H1 (cell line): ENCODE data around the gene RBM8A. TPM values are rescaled to one million over a fixed set of nuclear protein-coding genes. Genes with fewer than 3 reads are reported as not detected.

Source experiments
- CEBPB ChIP-seq: IDR thresholded peaks from 2 replicates; pipeline ENCODE4 v1.6.1; 2012; ENCODE audit warnings: low read depth, low read length
- CTBP2 ChIP-seq: IDR thresholded peaks from 2 replicates; pipeline ENCODE4 v1.7.0; 2011; ENCODE audit warnings: borderline replicate concordance, mild to moderate bottlenecking, moderate library complexity, mixed read lengths, low read length; ENCODE audit not compliant: insufficient read depth, insufficient read length
- KDM1A ChIP-seq: fragments of 200-600, 300-600 bp; sonication (generic); IDR thresholded peaks from 2 replicates; pipeline ENCODE4 v1.7.1; 2016; ENCODE audit warnings: mild to moderate bottlenecking, low read length, borderline replicate concordance
- KDM5A ChIP-seq: fragments of 200-600 bp; IDR thresholded peaks from 2 replicates; pipeline ENCODE4 v1.7.1; 2012; ENCODE audit warnings: mild to moderate bottlenecking, low read length, inconsistent platforms, mixed read lengths
- NANOG ChIP-seq: IDR thresholded peaks from 2 replicates; pipeline ENCODE4 v1.6.1; 2011; ENCODE audit warnings: low read length, low read depth, mild to moderate bottlenecking, inconsistent platforms; ENCODE audit not compliant: insufficient read depth, poor library complexity, severe bottlenecking
- POLR2AphosphoS5 ChIP-seq: IDR thresholded peaks from 2 replicates; pipeline ENCODE4 v1.6.1; 2011; ENCODE audit warnings: low read depth, low read length
- RAD21 ChIP-seq, 2 experiments: IDR thresholded peaks in 1 of 2; conservative IDR thresholded peaks in 1 of 2; 2 replicates each; pipeline ENCODE4 v1.6.1; 2011; ENCODE audit warnings: low read depth in 2 of 2, low read length in 2 of 2, improper control_type of control experiment in 1 of 2, inconsistent platforms in 1 of 2, mild to moderate bottlenecking in 1 of 2, moderate library complexity in 1 of 2
- RXRA ChIP-seq: IDR thresholded peaks from 2 replicates; pipeline ENCODE4 v1.6.1; 2011; ENCODE audit warnings: low read depth, mild to moderate bottlenecking, low read length, moderate library complexity; ENCODE audit not compliant: insufficient read depth
- SIX5 ChIP-seq: IDR thresholded peaks from 2 replicates; pipeline ENCODE4 v1.6.1; 2011; ENCODE audit warnings: mild to moderate bottlenecking, low read depth, low read length
- TAF1 ChIP-seq: IDR thresholded peaks from 2 replicates; pipeline ENCODE4 v1.6.1; 2011; ENCODE audit warnings: mild to moderate bottlenecking, low read depth, low read length
- TAF7 ChIP-seq: optimal IDR thresholded peaks from 2 replicates; pipeline ENCODE3; 2011; ENCODE audit warnings: low read depth, mild to moderate bottlenecking, inconsistent platforms, low read length, moderate library complexity, borderline replicate concordance
- TBP ChIP-seq: IDR thresholded peaks from 2 replicates; pipeline ENCODE4 v1.6.1; 2011; ENCODE audit warnings: low read depth, low read length, improper control_type of control experiment
- TCF12 ChIP-seq: IDR thresholded peaks from 2 replicates; pipeline ENCODE4 v1.6.1; 2011; ENCODE audit warnings: low read depth, mild to moderate bottlenecking, low read length
- polyA plus RNA-seq, 7 experiments: library from polyadenylated mRNA; depleted of rRNA in 3 of 7; stranded (reverse) in 5 of 7; unstranded in 2 of 7; fragments of >200 nt in 5 of 7; fragments of 200-250 nt in 2 of 7; gene quantifications; 1 replicate in 5 of 7; 2 replicates in 1 of 7; 4 replicates in 1 of 7; pipeline versions ENCODE4 v1.2.1 to v1.2.3, GENCODE V29; 2011 to 2013; ENCODE audit warnings: missing spikeins in 2 of 7, mixed read lengths in 2 of 7
- total RNA-seq: library from RNA; stranded (reverse); fragmentation: NEBNext Ultra II Directional; extraction: Animal tissue kit (Norgen Biotek cat#: 25700); gene quantifications from 2 replicates; pipeline ENCODE4 v1.2.1, GENCODE V29; 2021

Gene RBM8A
- total and polyA plus RNA-seq, 2 of the 8 experiments (the other 6 are each of a cell fraction or from before 2014, with no cell fraction given) = 125 to 216 TPM

DNA sequence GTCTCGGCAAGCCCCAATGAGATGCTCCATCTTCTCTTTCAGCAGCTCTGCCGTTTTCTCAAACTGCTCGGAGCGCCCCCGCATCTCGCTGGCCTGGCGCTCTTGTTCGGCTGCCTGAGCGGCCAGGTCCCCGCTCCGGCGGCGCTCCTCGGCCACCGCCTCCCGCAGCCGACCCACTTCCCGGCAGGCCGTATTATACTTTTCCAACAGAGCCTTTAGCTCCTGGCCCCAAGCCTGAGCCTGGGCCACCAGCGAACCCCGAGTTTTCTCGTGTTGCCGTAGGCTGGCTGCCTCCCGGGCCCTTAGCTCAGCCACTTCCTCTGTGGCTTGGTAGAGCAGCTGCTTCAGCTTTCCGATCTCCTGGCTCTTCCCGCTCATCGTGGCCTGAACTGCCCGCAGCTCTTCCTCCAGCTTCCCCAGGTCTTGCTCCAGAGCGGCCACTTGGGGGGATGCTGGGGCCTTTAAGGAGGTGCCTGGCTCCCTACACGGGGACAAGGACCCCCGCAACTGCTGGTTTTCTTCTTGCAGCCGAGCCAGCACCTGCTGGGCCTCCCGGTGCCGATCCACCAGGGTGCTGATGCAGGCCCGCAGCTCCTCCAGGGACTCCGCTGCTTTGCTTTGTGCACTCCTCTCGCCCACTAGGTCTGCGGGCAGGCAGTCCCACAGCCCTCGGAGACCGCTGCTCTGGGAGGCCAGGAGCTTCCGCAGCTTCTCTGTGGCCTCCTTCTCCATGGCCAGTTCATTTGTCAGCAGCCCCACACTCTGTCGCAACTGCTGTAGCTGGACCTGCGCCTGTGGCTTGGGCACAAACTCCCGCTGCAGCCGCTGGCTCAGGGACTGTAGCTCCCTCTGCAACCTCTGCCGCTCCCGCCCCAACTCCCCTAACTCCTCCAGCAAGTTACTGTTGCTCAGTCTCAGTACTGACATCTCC is 55.0 kb downstream of the RBM8A start (continued):
- TF ChIP-seq TBP = peak; percentile 31; the same call in 1 of the 2 replicates
- TF ChIP-seq POLR2AphosphoS5 = no peak; the same call in 1 of the 2 replicates
- no peak for TF ChIP-seq KDM1A
- peak; percentile 7 for TF ChIP-seq TAF7
- TF ChIP-seq CTBP2 = no peak
- TF ChIP-seq RXRA = no peak
- no peak for TF ChIP-seq TCF12
- no peak for TF ChIP-seq SIX5
- TF ChIP-seq CEBPB = peak; percentile 67
- no peak for TF ChIP-seq NANOG
- TF ChIP-seq RAD21 (IDR thresholded peaks at IDR 0.05 in 1 of 2, conservative IDR thresholded peaks at IDR 0.05 in 1 of 2; ENCODE audit: low read depth in 2 of 2, low read length in 2 of 2) = no peak
- no peak for TF ChIP-seq KDM5A
- TF ChIP-seq TAF1 = 0 out of 2 replicates have a peak, but pooled peaks have one; percentile 22

Other genes with a start within 250 kb of the RBM8A start
- not detected in 2 replicates for gene PDZK1, start 220.1 kb downstream of the RBM8A start, total RNA-seq
- gene PDZK1, start 220.1 kb downstream of the RBM8A start, polyA plus RNA-seq (2011; rRNA removed) = 0.08 and 0.17 TPM in 2 replicates
- not detected in 2 replicates for gene CD160, start 208.0 kb downstream of the RBM8A start, total RNA-seq
- gene CD160, start 208.0 kb downstream of the RBM8A start, polyA plus RNA-seq (2011; rRNA removed) = not detected in 2 replicates
- gene RNF115, start 103.4 kb downstream of the RBM8A start, total RNA-seq = 10.2 and 10.8 TPM in 2 replicates
- gene RNF115, start 103.4 kb downstream of the RBM8A start, polyA plus RNA-seq (2011; rRNA removed) = 3.0 and 4.7 TPM in 2 replicates
- 26.2 and 26.8 TPM in 2 replicates for gene POLR3C, start 103.3 kb downstream of the RBM8A start, total RNA-seq
- 23.7 and 26.8 TPM in 2 replicates for gene POLR3C, start 103.3 kb downstream of the RBM8A start, polyA plus RNA-seq (2011; rRNA removed)
- 2.7 and 2.8 TPM in 2 replicates for gene NUDT17, start 81.9 kb downstream of the RBM8A start, total RNA-seq
- 4.1 and 5.1 TPM in 2 replicates for gene NUDT17, start 81.9 kb downstream of the RBM8A start, polyA plus RNA-seq (2011; rRNA removed)
- 36.7 and 40.7 TPM in 2 replicates for gene PIAS3, start 68.4 kb downstream of the RBM8A start, total RNA-seq
- gene PIAS3, start 68.4 kb downstream of the RBM8A start, polyA plus RNA-seq (2011; rRNA removed) = 49.9 and 73.8 TPM in 2 replicates
- 2.2 and 3.0 TPM in 2 replicates for gene ANKRD35, start 41.6 kb downstream of the RBM8A start, total RNA-seq
- gene ANKRD35, start 41.6 kb downstream of the RBM8A start, polyA plus RNA-seq (2011; rRNA removed) = 1.4 and 1.6 TPM in 2 replicates
- gene ITGA10, start 17.4 kb downstream of the RBM8A start, total RNA-seq = 0.45 and 0.48 TPM in 2 replicates
- gene ITGA10, start 17.4 kb downstream of the RBM8A start, polyA plus RNA-seq (2011; rRNA removed) = 0.09 and 0.11 TPM in 2 replicates
- gene PEX11B, start 8.8 kb downstream of the RBM8A start, total RNA-seq = 8.1 and 9.1 TPM in 2 replicates
- gene PEX11B, start 8.8 kb downstream of the RBM8A start, polyA plus RNA-seq (2011; rRNA removed) = 11.0 and 15.1 TPM in 2 replicates
- gene LIX1L, start 30.5 kb upstream of the RBM8A start, total RNA-seq = 2.9 and 3.0 TPM in 2 replicates
- gene LIX1L, start 30.5 kb upstream of the RBM8A start, polyA plus RNA-seq (2011; rRNA removed) = 3.7 and 3.8 TPM in 2 replicates
- gene ANKRD34A, start 37.1 kb upstream of the RBM8A start, total RNA-seq = 0.20 and 0.46 TPM in 2 replicates
- 0.15 and 0.19 TPM in 2 replicates for gene ANKRD34A, start 37.1 kb upstream of the RBM8A start, polyA plus RNA-seq (2011; rRNA removed)
- 2.3 and 3.1 TPM in 2 replicates for gene POLR3GL, start 37.2 kb upstream of the RBM8A start, total RNA-seq
- gene POLR3GL, start 37.2 kb upstream of the RBM8A start, polyA plus RNA-seq (2011; rRNA removed) = 3.5 and 3.9 TPM in 2 replicates
- 10.3 and 12.3 TPM in 2 replicates for gene TXNIP, start 69.1 kb upstream of the RBM8A start, total RNA-seq
- gene TXNIP, start 69.1 kb upstream of the RBM8A start, polyA plus RNA-seq (2011; rRNA removed) = 33.4 and 56.8 TPM in 2 replicates
- gene HJV, start 94.3 kb upstream of the RBM8A start, total RNA-seq = 0.32 and 0.46 TPM in 2 replicates
- gene HJV, start 94.3 kb upstream of the RBM8A start, polyA plus RNA-seq (2011; rRNA removed) = 0.42 and 0.70 TPM in 2 replicates
- gene NBPF10, start 217.3 kb upstream of the RBM8A start, total RNA-seq = 0.36 and 0.39 TPM in 2 replicates
- gene NBPF10, start 217.3 kb upstream of the RBM8A start, polyA plus RNA-seq (2011; rRNA removed) = 0.09 and 0.20 TPM in 2 replicates